Gastrocnemius medialis (tissue), 4 donors: ENCODE measurements around the gene ANTXR2. TPM values are rescaled to one million over a fixed set of nuclear protein-coding genes. Genes with fewer than 3 reads are reported as not detected.

Experiments
- ATAC-seq, 2 donors: fragments of 150-250 bp; one replicate each; pipeline ENCODE4 v1.9.1; 2016
- DNase-seq, 2 donors: peaks; one replicate each; pipeline ENCODE4 v3.0.0-alpha.2; 2019
- H3K27ac ChIP-seq, 4 donors: fragments of 200-600 bp; sonication (generic); 1 replicate in 1 of 4; 2 replicates in 3 of 4; pipeline ENCODE4 v1.5.1; 2016 to 2018; ENCODE audit warnings: mild to moderate bottlenecking in 2 of 4, moderate library complexity in 1 of 4
- H3K27me3 ChIP-seq, 3 donors: fragments of 200-600 bp; sonication (generic) in 2 of 3; 1 replicate in 1 of 3; 2 replicates in 2 of 3; pipeline versions ENCODE4 v1.5.1 to v1.6.0; 2016 to 2019; ENCODE audit warnings: mild to moderate bottlenecking in 1 of 3, moderate library complexity in 1 of 3
- H3K36me3 ChIP-seq, 2 donors: fragments of 200-600 bp; sonication (generic) in 1 of 2; one replicate each; pipeline ENCODE4 v1.5.1; 2017 to 2018
- H3K4me1 ChIP-seq, 2 donors: fragments of 200-600 bp; sonication (generic) in 1 of 2; one replicate each; pipeline ENCODE4 v1.5.1; 2016 to 2017; ENCODE audit warnings: mild to moderate bottlenecking in 2 of 2
- H3K4me3 ChIP-seq, 4 donors: fragments of 200-600 bp; sonication (generic) in 3 of 4; 1 replicate in 1 of 4; 2 replicates in 3 of 4; pipeline ENCODE4 v1.5.1; 2016 to 2019; ENCODE audit warnings: mild to moderate bottlenecking in 2 of 4
- H3K9me3 ChIP-seq, 3 donors: fragments of 200-600 bp; sonication (generic) in 2 of 3; 1 replicate in 1 of 3; 2 replicates in 2 of 3; pipeline ENCODE4 v1.5.1; 2016 to 2019
- CTCF ChIP-seq, 5 experiments: fragments of 450-650 bp in 3 of 5; fragments of 200-600 bp in 2 of 5; sonication (generic) in 2 of 5; IDR thresholded peaks in 4 of 5; conservative IDR thresholded peaks in 1 of 5; 1 replicate in 4 of 5; 2 replicates in 1 of 5; pipeline ENCODE4 v1.5.1; 2016 to 2019; ENCODE audit warnings: antibody characterized with exemption in 5 of 5, mild to moderate bottlenecking in 3 of 5, moderate library complexity in 3 of 5
- POLR2A ChIP-seq, 2 donors: fragments of 450-650 bp; IDR thresholded peaks; one replicate each; pipeline ENCODE4 v1.6.1; 2017; ENCODE audit warnings: antibody characterized with exemption in 2 of 2, mild to moderate bottlenecking in 2 of 2, moderate library complexity in 2 of 2
- in situ Hi-C, 4 donors: fragments of 200-750 bp; cut with MboI; loops; one replicate each; pipeline versions ENCODE4 v1.15.0 to v1.8.0; 2017; ENCODE audit warnings: low sequenced_read_pairs in 4 of 4
- intact Hi-C: fragments of 100-400 bp; cut with DNase I; formaldehyde crosslinking; loops from one replicate; pipeline ENCODE4 v1.15.1; 2023; ENCODE audit warnings: low total_unique reads
- total RNA-seq, 4 donors: library from RNA; depleted of rRNA; stranded (reverse); fragments of >200 nt; gene quantifications; one replicate each; pipeline versions ENCODE4 v1.1.0 to v1.2.3, GENCODE V29; 2016

The ANTXR2 gene
- total RNA-seq, 4 donors from 2014 or later: 14.5 to 41.0 (median 23.1) TPM

GRCh38 chr4:80053140-80053910, 19.7 kb downstream of the ANTXR2 start:
- TF ChIP-seq CTCF (IDR thresholded peaks at IDR 0.05 in 4 of 5, conservative IDR thresholded peaks at IDR 0.05 in 1 of 5) (no peak), POLR2A (IDR thresholded peaks at IDR 0.05) (no peak)
- intact Hi-C loops (no loop called here), in situ Hi-C loops (no loop called here)
- no peaks in the 10 kb centered on the region for H3K9me3 ChIP-seq
- H3K27ac ChIP-seq: no peak overlapping the region
- no peak overlapping the region for H3K4me3 ChIP-seq
- ATAC-seq: no peak
- no peaks in the 10 kb centered on the region for H3K27me3 ChIP-seq
- DNase-seq: no peak
- peaks cover 0 to 12% of the 10 kb centered on the region in 2 donors for H3K36me3 ChIP-seq
- H3K4me1 ChIP-seq: no peaks in the 10 kb centered on the region

- ATAC-seq (peak; percentile 59 to 69), DNase-seq (no peak)
- H3K4me1 ChIP-seq: peaks cover 10 to 11% of the 10 kb centered on the region in 2 donors
- in situ Hi-C loops: no loop called here
- H3K27ac ChIP-seq: peak overlapping the region; percentile 21 to 60 (median 36)
- TF ChIP-seq POLR2A (IDR thresholded peaks at IDR 0.05): no peak
- TF ChIP-seq CTCF (IDR thresholded peaks at IDR 0.05 in 4 of 5, conservative IDR thresholded peaks at IDR 0.05 in 1 of 5): no peak
- no peaks in the 10 kb centered on the region for H3K9me3 ChIP-seq
- peaks cover 0 to 10% of the 10 kb centered on the region in 2 donors for H3K36me3 ChIP-seq
- H3K4me3 ChIP-seq: no peak overlapping the region
- H3K27me3 ChIP-seq: no peaks in the 10 kb centered on the region
- intact Hi-C loops: no loop called here
Measured at GRCh38 chr4:80049813-80050534, 23.1 kb downstream of the ANTXR2 start.

GRCh38 chr4:80049402-80049801, 23.6 kb downstream of the ANTXR2 start:
- Histone ChIP-seq H3K27me3 (no peaks in the 10 kb centered on the region), H3K4me3 (no peak overlapping the region), H3K4me1 (peaks cover 10 to 11% of the 10 kb centered on the region in 2 donors), H3K9me3 (no peaks in the 10 kb centered on the region), H3K27ac (peak overlapping the region in 3 of 4 donors; percentile 18 to 47 (median 42)), H3K36me3 (peaks cover 0 to 9% of the 10 kb centered on the region in 2 donors)
- no peak for DNase-seq
- intact Hi-C loops: no loop called here
- no peak for ATAC-seq
- TF ChIP-seq CTCF (IDR thresholded peaks at IDR 0.05 in 4 of 5, conservative IDR thresholded peaks at IDR 0.05 in 1 of 5) (no peak), POLR2A (IDR thresholded peaks at IDR 0.05) (no peak)
- in situ Hi-C loops: no loop called here

GRCh38 chr4:80045786-80046185, 27.2 kb downstream of the ANTXR2 start:
- H3K4me3 ChIP-seq: no peak overlapping the region
- H3K9me3 ChIP-seq: no peaks in the 10 kb centered on the region
- no peaks in the 10 kb centered on the region for H3K27me3 ChIP-seq
- no peak for TF ChIP-seq POLR2A (IDR thresholded peaks at IDR 0.05)
- no peak for TF ChIP-seq CTCF (IDR thresholded peaks at IDR 0.05 in 4 of 5, conservative IDR thresholded peaks at IDR 0.05 in 1 of 5)
- peak; percentile 75 to 88 for ATAC-seq
- peak overlapping the region; percentile 13 to 44 (median 33) for H3K27ac ChIP-seq
- H3K4me1 ChIP-seq: peaks cover 10 to 11% of the 10 kb centered on the region in 2 donors
- intact Hi-C loops: no loop called here
- in situ Hi-C loops: no loop called here
- H3K36me3 ChIP-seq: no peaks in the 10 kb centered on the region
- DNase-seq: no peak
